Panc1 (cell line): ENCODE data around the gene MT1B. TPM values are rescaled to one million over a fixed set of nuclear protein-coding genes. Genes with fewer than 3 reads are reported as not detected.

ENCODE experiments used
- ATAC-seq: fragments of 200-7000 bp; cut with Tn5 transposase; 2 replicates; pipeline ENCODE4 v1.9.1; 2020; ENCODE audit warnings: mild to moderate bottlenecking, moderate library complexity
- BruUV-seq: library from RNA; stranded (reverse); fragments of 400-500 nt; replicated peaks from 2 replicates; lab custom pipeline; 2021; lab: Mats Ljungman, UMichigan
- CTCF ChIA-PET: fragments of 300-600 bp; sonication (Branson Sonifier 250); formaldehyde crosslinking; loops from one replicate; lab custom pipeline; 2022; ENCODE audit warnings: antibody characterized with exemption; lab: Charles Lee
- POLR2A ChIA-PET: fragments of 300-600 bp; sonication (Branson Sonifier 250); formaldehyde crosslinking; loops from one replicate; lab custom pipeline; 2022; ENCODE audit warnings: antibody characterized with exemption; lab: Charles Lee
- DNase-seq: peaks from one replicate; pipeline ENCODE4 v3.0.0-alpha.2; 2010; ENCODE audit warnings: low read depth, low spot score
- H3K27ac ChIP-seq: 2 replicates; pipeline ENCODE4 v1.5.1; 2011; ENCODE audit warnings: mild to moderate bottlenecking, low read length, inconsistent platforms
- H3K27me3 ChIP-seq: fragments of 200-500 bp; sonication (Bioruptor generic); 2 replicates; pipeline ENCODE4 v1.6.0; 2014; ENCODE audit warnings: low read length, inconsistent platforms; ENCODE audit not compliant: control insufficient read depth, insufficient read depth
- H3K36me3 ChIP-seq: fragments of 200-500 bp; sonication (Bioruptor generic); 2 replicates; pipeline ENCODE4 v1.5.1; 2014; ENCODE audit warnings: inconsistent platforms, mild to moderate bottlenecking, low read length, moderate library complexity; ENCODE audit not compliant: control insufficient read depth, insufficient read depth
- H3K4me1 ChIP-seq: 2 replicates; pipeline ENCODE4 v1.5.1; 2011; ENCODE audit warnings: inconsistent platforms, mild to moderate bottlenecking, low read length, moderate library complexity; ENCODE audit not compliant: control insufficient read depth, insufficient read depth
- H3K4me3 ChIP-seq, 2 experiments: 2 replicates each; pipeline ENCODE4 v1.5.1; 2011 to 2012; ENCODE audit warnings: low read depth in 2 of 2, low read length in 2 of 2, mild to moderate bottlenecking in 2 of 2, inconsistent platforms in 1 of 2, moderate library complexity in 1 of 2
- H3K9me3 ChIP-seq: fragments of 200-500 bp; sonication (Bioruptor generic); 2 replicates; pipeline ENCODE4 v1.5.1; 2014; ENCODE audit warnings: low read depth, mild to moderate bottlenecking, inconsistent platforms, low read length, moderate library complexity; ENCODE audit not compliant: control insufficient read depth, insufficient read depth
- POLR2AphosphoS5 ChIP-seq: IDR thresholded peaks from 2 replicates; pipeline ENCODE4 v1.6.1; 2012; ENCODE audit warnings: mild to moderate bottlenecking, low read depth, low read length, moderate library complexity
- SIN3A ChIP-seq: IDR thresholded peaks from 2 replicates; pipeline ENCODE4 v1.6.1; 2012; ENCODE audit warnings: low read depth, mild to moderate bottlenecking, low read length, moderate library complexity, borderline replicate concordance; ENCODE audit not compliant: insufficient read depth
- TCF7L2 ChIP-seq: IDR thresholded peaks from 2 replicates; pipeline ENCODE4 v1.6.1; 2011; ENCODE audit warnings: mild to moderate bottlenecking, low read depth, low read length, inconsistent platforms
- in situ Hi-C: cut with HindIII; loops from 2 replicates; pipeline ENCODE4 v1.10.0; 2016; ENCODE audit warnings: low sequenced_read_pairs, low pct_unique_long_range_greater_than_20kb
- intact Hi-C: fragments of 100-400 bp; cut with micrococcal nuclease; formaldehyde crosslinking; loops from one replicate; pipeline ENCODE4 v1.10.0; 2022; ENCODE audit not compliant: unreplicated experiment
- total RNA-seq: library from RNA; stranded (reverse); gene quantifications from one replicate; pipeline ENCODE4 v1.2.1, GENCODE V29; 2021; ENCODE audit not compliant: unreplicated experiment
- TF ChIP-seq, protein P1 (sequence below), 2 experiments: IDR thresholded peaks; 2 replicates each; pipeline ENCODE4 v1.6.1; 2011 to 2012; ENCODE audit warnings: low read depth in 2 of 2, control low read depth in 1 of 2, low read length in 1 of 2, mild to moderate bottlenecking in 1 of 2, moderate library complexity in 1 of 2; ENCODE audit not compliant: insufficient read depth in 1 of 2
- TF ChIP-seq, protein P2 (sequence below): fragments of 450-650 bp; IDR thresholded peaks from 2 replicates; pipeline ENCODE4 v1.5.1; 2017; ENCODE audit warnings: mild to moderate bottlenecking

MT1B gene
- total RNA-seq, 1 experiment from 2014 or later: not detected

DNA sequence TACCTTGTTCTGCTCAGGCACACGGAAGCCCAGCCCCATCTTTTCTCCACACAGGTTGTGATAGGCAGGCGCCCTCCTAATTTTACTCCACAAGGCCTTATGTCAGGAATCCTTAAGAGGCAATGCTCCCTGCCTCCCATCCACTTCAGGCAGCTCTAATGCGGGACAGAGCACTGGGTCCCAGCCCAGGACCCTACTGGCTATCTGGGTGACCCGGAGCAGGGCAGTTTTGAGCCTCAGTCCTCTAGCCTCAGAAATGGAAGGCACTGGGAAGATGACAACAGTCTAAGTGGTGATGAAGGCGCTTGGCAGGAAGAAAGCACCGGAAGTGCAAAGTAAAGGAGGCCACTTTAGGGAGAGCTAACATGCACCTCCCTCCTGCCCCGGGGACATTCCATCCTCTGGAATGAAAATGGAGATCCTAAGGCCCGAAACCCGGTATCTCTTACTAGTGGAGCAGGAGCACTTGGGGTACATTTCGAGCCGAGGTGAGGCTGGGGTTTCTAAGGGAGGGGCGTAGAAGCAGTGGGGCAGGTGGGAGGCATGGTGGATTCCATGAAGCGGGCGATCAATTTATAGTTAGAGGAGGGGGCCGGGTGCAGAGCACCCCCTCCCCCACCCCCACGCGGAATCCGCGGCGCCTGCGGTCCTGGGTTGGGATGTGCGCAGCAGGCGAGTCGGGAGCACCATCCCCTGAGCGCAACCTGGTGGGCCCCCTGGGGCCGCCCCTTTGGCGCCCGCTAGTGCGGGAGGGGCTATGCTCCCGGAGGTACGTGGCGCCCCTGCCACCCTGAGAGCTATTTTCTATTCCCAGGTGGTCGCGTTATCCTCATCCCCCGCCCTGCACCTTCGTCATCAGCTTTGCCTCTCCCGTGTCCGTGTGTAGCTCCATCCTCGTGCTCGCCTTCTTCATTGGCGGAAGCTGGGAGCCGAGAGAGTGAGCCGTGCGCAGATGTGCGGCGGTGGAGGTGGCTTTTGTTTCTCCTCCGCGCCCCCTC, 11.0 kb downstream of the MT1B start:
- peaks cover 3% of the 10 kb centered on the region; the same call in 1 of the 2 replicates for H3K4me1 ChIP-seq
- DNase-seq (no peak), ATAC-seq (no peak)

DNA sequence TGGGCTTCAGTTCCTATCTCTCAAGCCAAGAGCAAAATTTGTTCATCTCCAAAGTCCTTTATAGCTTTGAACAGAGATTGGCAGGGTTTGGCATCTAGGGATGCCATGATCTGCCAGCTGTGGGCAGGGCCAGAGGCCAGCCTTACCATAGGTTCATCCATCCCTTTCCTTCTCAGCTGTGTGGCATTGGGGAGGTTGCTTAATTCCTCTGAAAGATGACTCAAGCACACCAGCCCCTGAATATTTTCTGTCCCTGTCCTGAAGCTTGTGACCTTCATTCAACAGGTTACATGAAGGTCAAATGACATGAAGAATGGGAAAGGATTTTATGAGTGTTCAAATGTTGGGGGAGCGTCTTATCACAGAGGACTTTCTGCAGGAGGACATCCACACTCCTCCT, 12.8 kb downstream of the MT1B start:
- Histone ChIP-seq H3K4me1 (no peaks in the 10 kb centered on the region), H3K4me3 (no peak overlapping the region), H3K27me3 (no peaks in the 10 kb centered on the region), H3K27ac (no peak overlapping the region), H3K36me3 (no peaks in the 10 kb centered on the region), H3K9me3 (no peaks in the 10 kb centered on the region)
- CTCF ChIA-PET: no interaction called here
- DNase-seq (no peak), ATAC-seq (no peak)
- TF ChIP-seq TCF7L2: no peak
- no peak for TF ChIP-seq SIN3A
- TF ChIP-seq, protein P1, sequence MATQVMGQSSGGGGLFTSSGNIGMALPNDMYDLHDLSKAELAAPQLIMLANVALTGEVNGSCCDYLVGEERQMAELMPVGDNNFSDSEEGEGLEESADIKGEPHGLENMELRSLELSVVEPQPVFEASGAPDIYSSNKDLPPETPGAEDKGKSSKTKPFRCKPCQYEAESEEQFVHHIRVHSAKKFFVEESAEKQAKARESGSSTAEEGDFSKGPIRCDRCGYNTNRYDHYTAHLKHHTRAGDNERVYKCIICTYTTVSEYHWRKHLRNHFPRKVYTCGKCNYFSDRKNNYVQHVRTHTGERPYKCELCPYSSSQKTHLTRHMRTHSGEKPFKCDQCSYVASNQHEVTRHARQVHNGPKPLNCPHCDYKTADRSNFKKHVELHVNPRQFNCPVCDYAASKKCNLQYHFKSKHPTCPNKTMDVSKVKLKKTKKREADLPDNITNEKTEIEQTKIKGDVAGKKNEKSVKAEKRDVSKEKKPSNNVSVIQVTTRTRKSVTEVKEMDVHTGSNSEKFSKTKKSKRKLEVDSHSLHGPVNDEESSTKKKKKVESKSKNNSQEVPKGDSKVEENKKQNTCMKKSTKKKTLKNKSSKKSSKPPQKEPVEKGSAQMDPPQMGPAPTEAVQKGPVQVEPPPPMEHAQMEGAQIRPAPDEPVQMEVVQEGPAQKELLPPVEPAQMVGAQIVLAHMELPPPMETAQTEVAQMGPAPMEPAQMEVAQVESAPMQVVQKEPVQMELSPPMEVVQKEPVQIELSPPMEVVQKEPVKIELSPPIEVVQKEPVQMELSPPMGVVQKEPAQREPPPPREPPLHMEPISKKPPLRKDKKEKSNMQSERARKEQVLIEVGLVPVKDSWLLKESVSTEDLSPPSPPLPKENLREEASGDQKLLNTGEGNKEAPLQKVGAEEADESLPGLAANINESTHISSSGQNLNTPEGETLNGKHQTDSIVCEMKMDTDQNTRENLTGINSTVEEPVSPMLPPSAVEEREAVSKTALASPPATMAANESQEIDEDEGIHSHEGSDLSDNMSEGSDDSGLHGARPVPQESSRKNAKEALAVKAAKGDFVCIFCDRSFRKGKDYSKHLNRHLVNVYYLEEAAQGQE (IDR thresholded peaks at IDR 0.05; ENCODE audit: insufficient read depth in 1 of 2, low read depth in 2 of 2, low read length in 1 of 2): no peak
- no peak for TF ChIP-seq POLR2AphosphoS5
- TF ChIP-seq, protein P2, sequence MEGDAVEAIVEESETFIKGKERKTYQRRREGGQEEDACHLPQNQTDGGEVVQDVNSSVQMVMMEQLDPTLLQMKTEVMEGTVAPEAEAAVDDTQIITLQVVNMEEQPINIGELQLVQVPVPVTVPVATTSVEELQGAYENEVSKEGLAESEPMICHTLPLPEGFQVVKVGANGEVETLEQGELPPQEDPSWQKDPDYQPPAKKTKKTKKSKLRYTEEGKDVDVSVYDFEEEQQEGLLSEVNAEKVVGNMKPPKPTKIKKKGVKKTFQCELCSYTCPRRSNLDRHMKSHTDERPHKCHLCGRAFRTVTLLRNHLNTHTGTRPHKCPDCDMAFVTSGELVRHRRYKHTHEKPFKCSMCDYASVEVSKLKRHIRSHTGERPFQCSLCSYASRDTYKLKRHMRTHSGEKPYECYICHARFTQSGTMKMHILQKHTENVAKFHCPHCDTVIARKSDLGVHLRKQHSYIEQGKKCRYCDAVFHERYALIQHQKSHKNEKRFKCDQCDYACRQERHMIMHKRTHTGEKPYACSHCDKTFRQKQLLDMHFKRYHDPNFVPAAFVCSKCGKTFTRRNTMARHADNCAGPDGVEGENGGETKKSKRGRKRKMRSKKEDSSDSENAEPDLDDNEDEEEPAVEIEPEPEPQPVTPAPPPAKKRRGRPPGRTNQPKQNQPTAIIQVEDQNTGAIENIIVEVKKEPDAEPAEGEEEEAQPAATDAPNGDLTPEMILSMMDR: no peak
- intact Hi-C loops (no loop called here), in situ Hi-C loops (no loop called here)
- no TSS peak for BruUV-seq
- POLR2A ChIA-PET: no interaction called here

More for the DNA sequence above, 11.0 kb downstream of the MT1B start:
- ChIA-PET CTCF (no interaction called here), POLR2A (no interaction called here)
- TF ChIP-seq, protein P2: no peak
- TF ChIP-seq, protein P1 (IDR thresholded peaks at IDR 0.05; ENCODE audit: insufficient read depth in 1 of 2, low read depth in 2 of 2, low read length in 1 of 2): no peak
- TF ChIP-seq TCF7L2 (no peak), SIN3A (no peak), POLR2AphosphoS5 (no peak)
- H3K36me3 ChIP-seq: no peaks in the 10 kb centered on the region
- intact Hi-C loops (no loop called here), in situ Hi-C loops (no loop called here)
- H3K27me3 ChIP-seq: no peaks in the 10 kb centered on the region
- no peak overlapping the region for H3K27ac ChIP-seq
- BruUV-seq: no TSS peak
- no peak overlapping the region for H3K4me3 ChIP-seq
- H3K9me3 ChIP-seq: no peaks in the 10 kb centered on the region
